Gastroesophageal sphincter (tissue), 4 donors: Measurements from ENCODE around the gene CERCAM. TPM values are rescaled to one million over a fixed set of nuclear protein-coding genes. Genes with fewer than 3 reads are reported as not detected.

ENCODE experiments used
- ATAC-seq: fragments of 150-250 bp; one replicate; pipeline ENCODE4 v1.9.1; 2016; ENCODE audit warnings: mild to moderate bottlenecking, moderate library complexity
- H3K27ac ChIP-seq, 4 donors: fragments of 200-600 bp; sonication (generic) in 3 of 4; 1 replicate in 3 of 4; 2 replicates in 1 of 4; pipeline ENCODE4 v1.5.1; 2016 to 2019
- H3K27me3 ChIP-seq: fragments of 200-600 bp; sonication (generic); one replicate; pipeline ENCODE4 v1.5.1; 2019
- H3K36me3 ChIP-seq, 2 donors: fragments of 200-600 bp; sonication (generic); one replicate each; pipeline ENCODE4 v1.5.1; 2019; ENCODE audit warnings: control low read depth in 1 of 2
- H3K4me1 ChIP-seq, 3 donors: fragments of 200-600 bp; sonication (generic); 1 replicate in 2 of 3; 2 replicates in 1 of 3; pipeline ENCODE4 v1.5.1; 2016 to 2019; ENCODE audit warnings: control low read depth in 2 of 3
- H3K4me3 ChIP-seq, 2 donors: fragments of 200-600 bp; sonication (generic); one replicate each; pipeline ENCODE4 v1.5.1; 2019; ENCODE audit warnings: mild to moderate bottlenecking in 1 of 2, moderate library complexity in 1 of 2
- H3K9me3 ChIP-seq, 3 donors: fragments of 200-600 bp; sonication (generic); one replicate each; pipeline ENCODE4 v1.5.1; 2017 to 2019; ENCODE audit warnings: control low read depth in 2 of 3
- CTCF ChIP-seq, 4 experiments: fragments of 200-600 bp in 2 of 4; fragments of 450-650 bp in 2 of 4; sonication (generic) in 1 of 4; IDR thresholded peaks; one replicate each; pipeline ENCODE4 v1.5.1; 2017 to 2019; ENCODE audit warnings: antibody characterized with exemption in 4 of 4, mild to moderate bottlenecking in 2 of 4, moderate library complexity in 2 of 4
- EP300 ChIP-seq: sonication (generic); formaldehyde crosslinking; IDR thresholded peaks from one replicate; pipeline ENCODE4 v1.6.1; 2017; ENCODE audit warnings: antibody characterized with exemption, mild to moderate bottlenecking
- POLR2A ChIP-seq, 2 donors: fragments of 450-650 bp; IDR thresholded peaks; one replicate each; pipeline ENCODE4 v1.6.1; 2017; ENCODE audit warnings: antibody characterized with exemption in 2 of 2, mild to moderate bottlenecking in 2 of 2, moderate library complexity in 1 of 2
- POLR2AphosphoS5 ChIP-seq: sonication (generic); formaldehyde crosslinking; IDR thresholded peaks from one replicate; pipeline ENCODE4 v1.6.1; 2017; ENCODE audit warnings: antibody characterized with exemption
- WGBS, 2 donors: methylation state at CpG; one replicate each; pipeline ENCODE4 v1.1.5; 2018; ENCODE audit warnings: low coverage in 1 of 2; 5-methylcytosine and 5-hydroxymethylcytosine counted together
- total RNA-seq, 4 donors: library from RNA; depleted of rRNA; stranded (reverse); fragments of >200 nt; gene quantifications; one replicate each; pipeline ENCODE4 v1.1.0, GENCODE V29; 2016

Gene CERCAM
- total RNA-seq, 4 donors from 2014 or later: 18.0 to 30.0 (median 28.1) TPM

GRCh38 chr9:128374221-128374675 lies 46.4 kb upstream of the CERCAM start:
- Histone ChIP-seq H3K4me1 (peaks cover 3 to 50% (median 14%) of the 10 kb centered on the region in 3 donors), H3K27ac (no peak overlapping the region), H3K4me3 (no peak overlapping the region), H3K9me3 (no peaks in the 10 kb centered on the region), H3K27me3 (no peaks in the 10 kb centered on the region), H3K36me3 (peaks cover 0 to 48% of the 10 kb centered on the region in 2 donors)
- 80 to 82% methylated on average over 3 to 6 of the region's 9 CpGs for WGBS, 2 donors
- ATAC-seq: no peak
- no peak for TF ChIP-seq CTCF (IDR thresholded peaks at IDR 0.05)
- no peak for TF ChIP-seq EP300
- no peak for TF ChIP-seq POLR2A (IDR thresholded peaks at IDR 0.05)
- no peak for TF ChIP-seq POLR2AphosphoS5

GRCh38 chr9:128375865-128376264 lies 44.8 kb upstream of the CERCAM start:
- no peak overlapping the region for H3K27ac ChIP-seq
- peaks cover 3 to 41% (median 10%) of the 10 kb centered on the region in 3 donors for H3K4me1 ChIP-seq
- H3K4me3 ChIP-seq: no peak overlapping the region
- H3K9me3 ChIP-seq: no peaks in the 10 kb centered on the region
- TF ChIP-seq POLR2A (IDR thresholded peaks at IDR 0.05): no peak
- TF ChIP-seq POLR2AphosphoS5: no peak
- TF ChIP-seq EP300: no peak
- TF ChIP-seq CTCF (IDR thresholded peaks at IDR 0.05): no peak
- H3K36me3 ChIP-seq: peaks cover 0 to 64% of the 10 kb centered on the region in 2 donors
- ATAC-seq: no peak
- H3K27me3 ChIP-seq: no peaks in the 10 kb centered on the region
- 52 to 80% methylated on average over 1 to 4 of the region's 5 CpGs for WGBS, 2 donors

- Histone ChIP-seq H3K4me1 (peaks cover 0 to 11% (median 0%) of the 10 kb centered on the region in 3 donors), H3K36me3 (peaks cover 0 to 97% of the 10 kb centered on the region in 2 donors), H3K27ac (no peak overlapping the region), H3K27me3 (no peaks in the 10 kb centered on the region), H3K4me3 (no peak overlapping the region), H3K9me3 (no peaks in the 10 kb centered on the region)
- WGBS, 2 donors: 48 to 57% methylated on average over 4 to 6 of the region's 6 CpGs
- no peak for ATAC-seq
- TF ChIP-seq POLR2A (IDR thresholded peaks at IDR 0.05): no peak
- TF ChIP-seq POLR2AphosphoS5: no peak
- TF ChIP-seq CTCF (IDR thresholded peaks at IDR 0.05): no peak
Observed at GRCh38 chr9:128382261-128382660, 38.4 kb upstream of the CERCAM start.

- H3K9me3 ChIP-seq: no peaks in the 10 kb centered on the region
- H3K4me1 ChIP-seq: peaks cover 0 to 11% (median 0%) of the 10 kb centered on the region in 3 donors
- H3K4me3 ChIP-seq: no peak overlapping the region
- TF ChIP-seq POLR2AphosphoS5 (no peak), POLR2A (IDR thresholded peaks at IDR 0.05) (no peak), EP300 (no peak), CTCF (IDR thresholded peaks at IDR 0.05) (no peak)
- ATAC-seq: no peak
- H3K27ac ChIP-seq: no peak overlapping the region
- H3K27me3 ChIP-seq: no peaks in the 10 kb centered on the region
- 68 to 78% methylated on average over 3 to 5 of the region's 9 CpGs for WGBS, 2 donors
- peaks cover 0 to 98% of the 10 kb centered on the region in 2 donors for H3K36me3 ChIP-seq
Observed at GRCh38 chr9:128383007-128383753, 37.5 kb upstream of the CERCAM start.

GRCh38 chr9:128383791-128384190 lies 36.9 kb upstream of the CERCAM start:
- Histone ChIP-seq H3K9me3 (no peaks in the 10 kb centered on the region), H3K4me3 (no peak overlapping the region), H3K27ac (no peak overlapping the region), H3K27me3 (no peaks in the 10 kb centered on the region), H3K4me1 (peaks cover 0 to 11% (median 0%) of the 10 kb centered on the region in 3 donors), H3K36me3 (peaks cover 0 to 98% of the 10 kb centered on the region in 2 donors)
- ATAC-seq: no peak
- WGBS, 2 donors: 79 to 90% methylated on average over 3 of the region's 8 CpGs
- TF ChIP-seq POLR2A (IDR thresholded peaks at IDR 0.05): no peak
- no peak for TF ChIP-seq POLR2AphosphoS5
- TF ChIP-seq EP300: no peak
- no peak for TF ChIP-seq CTCF (IDR thresholded peaks at IDR 0.05)
